NCI-H748 (cell line): ENCODE measurements around the gene FBXO5.
"Not testable (repeated sequence)": the region's sequence is repeated elsewhere in the genome, so short reads cannot be mapped to it uniquely, and the experiment has no call there.

Source experiments
- DNase-seq: peaks from one replicate; lab custom pipeline; 2025; ENCODE audit not compliant: unreplicated experiment; lab: John Stamatoyannopoulos, UW

FBXO5 gene, protein sequence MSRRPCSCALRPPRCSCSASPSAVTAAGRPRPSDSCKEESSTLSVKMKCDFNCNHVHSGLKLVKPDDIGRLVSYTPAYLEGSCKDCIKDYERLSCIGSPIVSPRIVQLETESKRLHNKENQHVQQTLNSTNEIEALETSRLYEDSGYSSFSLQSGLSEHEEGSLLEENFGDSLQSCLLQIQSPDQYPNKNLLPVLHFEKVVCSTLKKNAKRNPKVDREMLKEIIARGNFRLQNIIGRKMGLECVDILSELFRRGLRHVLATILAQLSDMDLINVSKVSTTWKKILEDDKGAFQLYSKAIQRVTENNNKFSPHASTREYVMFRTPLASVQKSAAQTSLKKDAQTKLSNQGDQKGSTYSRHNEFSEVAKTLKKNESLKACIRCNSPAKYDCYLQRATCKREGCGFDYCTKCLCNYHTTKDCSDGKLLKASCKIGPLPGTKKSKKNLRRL

GRCh38 chr6:152982904-152983636, at the start of gene FBXO5:
Gene FBXO5 (minus strand): TSS chr6:152983041. CDS start chr6:152982959, 82 bp downstream.
- peak; percentile 99 for DNase-seq

DNA sequence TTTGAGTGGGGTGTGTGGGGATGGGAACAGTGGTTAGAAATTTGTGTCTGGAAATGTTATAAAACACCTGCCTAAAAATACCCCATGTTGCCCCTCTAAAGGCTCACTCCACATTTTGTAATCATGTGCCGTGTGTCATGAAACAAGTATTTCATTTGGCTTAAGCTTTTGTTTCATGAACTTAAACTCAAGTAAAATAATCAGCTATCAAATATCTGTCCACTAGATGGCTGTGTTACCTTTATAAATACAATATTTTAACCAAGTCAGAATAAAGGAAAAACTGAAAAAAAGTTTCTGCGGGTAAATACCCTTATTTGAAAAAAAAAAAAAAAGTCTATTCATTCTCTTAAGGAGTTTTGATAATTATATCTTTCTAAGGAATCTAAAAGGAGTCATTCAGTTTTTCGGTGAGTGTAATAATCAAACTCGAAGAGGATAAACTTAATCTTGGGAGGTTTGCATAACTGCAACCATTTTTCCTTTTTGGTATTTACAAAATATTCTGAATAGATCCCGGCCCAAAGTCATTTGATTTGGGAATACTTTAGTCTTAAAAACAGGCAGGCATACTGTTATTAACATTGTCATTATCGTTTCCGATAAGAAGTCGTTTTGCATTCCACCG, 49.5 kb upstream of the FBXO5 start:
- peak; percentile 44 for DNase-seq

GRCh38 chr6:153031335-153031955, 48.6 kb upstream of the FBXO5 start:
- no peak for DNase-seq

DNA sequence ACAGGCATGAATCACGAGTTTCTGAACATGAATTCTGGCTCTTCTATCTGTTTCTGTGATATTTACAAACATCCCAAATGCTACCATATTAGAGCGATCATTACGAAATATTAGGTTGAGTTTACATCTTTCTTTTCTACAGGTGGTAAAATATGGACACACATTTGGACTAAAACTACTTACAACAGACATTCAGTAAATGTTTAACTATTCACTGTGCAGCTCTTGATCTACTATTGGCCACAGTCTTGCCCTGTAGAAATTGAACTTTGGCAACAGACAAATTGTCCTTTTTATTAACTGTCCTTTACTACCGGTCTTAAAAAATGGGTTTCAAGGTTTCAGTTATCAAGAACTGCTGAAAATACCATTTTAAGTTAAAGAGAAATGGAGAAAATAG, 46.1 kb upstream of the FBXO5 start:
- no peak for DNase-seq

DNA sequence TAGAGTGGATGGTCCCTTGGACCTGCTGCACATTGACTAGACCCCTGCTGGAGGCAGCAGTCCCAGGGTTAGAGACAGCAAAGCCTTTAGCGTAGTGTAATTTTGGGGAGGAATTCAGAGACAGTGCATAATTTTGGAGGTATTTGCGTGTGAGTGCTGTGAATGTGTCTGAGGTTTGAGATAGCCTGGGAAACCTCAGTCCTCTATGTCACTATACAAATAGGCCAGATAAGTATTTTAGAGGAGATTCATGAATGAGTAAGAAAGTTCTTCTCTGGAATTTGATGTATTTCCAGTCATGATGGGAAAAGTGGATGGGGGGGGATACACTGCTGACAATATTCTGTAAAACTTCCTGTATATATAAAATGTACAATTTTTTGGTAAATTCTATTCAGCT, 45.4 kb upstream of the FBXO5 start:
- DNase-seq: no peak

- DNase-seq: no peak
Observed at GRCh38 chr6:153027480-153027879, 44.6 kb upstream of the FBXO5 start.

- DNase-seq: no peak
Observed at GRCh38 chr6:153024709-153025017, 41.8 kb upstream of the FBXO5 start.

DNA sequence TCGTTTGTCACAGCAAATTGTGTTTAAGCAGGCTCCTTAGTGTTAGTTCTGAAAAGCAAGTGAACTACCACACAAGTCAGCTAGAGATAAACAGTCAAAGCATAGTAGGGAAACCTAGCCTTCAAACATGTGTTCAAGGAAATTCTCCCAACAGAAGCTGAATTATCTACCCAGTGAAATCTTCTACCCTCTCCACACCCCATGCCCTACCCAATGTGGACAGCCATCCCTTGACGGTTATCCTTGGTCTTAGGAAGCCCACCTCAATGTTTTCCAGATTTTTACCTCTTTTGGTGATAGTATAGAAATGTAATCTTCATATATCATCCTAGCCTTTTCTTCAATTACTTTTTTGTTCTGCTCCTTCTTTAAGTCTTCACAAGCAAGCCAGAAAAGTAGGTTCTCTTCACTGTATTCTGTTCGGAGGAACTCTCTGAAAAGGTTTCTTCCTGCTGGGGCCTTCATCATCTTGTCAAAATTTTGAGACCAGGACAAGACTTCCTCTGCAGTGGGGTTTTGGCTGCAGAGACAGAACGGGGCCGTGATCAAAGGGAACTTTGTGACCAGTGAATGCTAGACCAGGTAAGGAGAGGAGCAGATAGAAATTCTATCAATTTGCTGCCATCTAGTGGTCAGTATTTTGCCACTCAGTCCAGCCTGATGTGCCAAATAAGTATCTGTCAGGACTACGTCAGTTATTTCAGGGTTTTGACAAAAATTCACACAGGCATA, 41.3 kb upstream of the FBXO5 start:
- DNase-seq: peak; percentile 70

GRCh38 chr6:153018355-153018754, 35.5 kb upstream of the FBXO5 start:
- DNase-seq: no peak

DNA sequence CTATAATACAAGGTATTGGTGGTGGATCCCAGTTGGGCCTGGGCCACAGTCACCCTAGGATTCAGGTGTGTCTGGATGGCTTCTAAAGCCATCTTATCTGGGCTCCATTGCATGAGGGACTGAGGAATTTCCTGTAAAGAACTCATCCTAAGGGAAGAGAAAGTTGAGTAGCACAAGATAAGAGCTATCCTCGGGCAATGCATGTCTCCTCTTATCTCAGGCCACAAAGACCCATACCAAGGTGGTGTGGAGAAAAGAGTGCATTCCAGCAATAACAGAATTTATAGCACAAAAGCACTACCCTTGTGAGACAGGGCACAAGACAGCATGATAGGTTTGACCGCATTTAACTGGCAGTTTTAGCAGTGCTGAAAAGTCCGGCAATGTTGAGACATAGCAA, 34.0 kb upstream of the FBXO5 start:
- DNase-seq: no peak

DNA sequence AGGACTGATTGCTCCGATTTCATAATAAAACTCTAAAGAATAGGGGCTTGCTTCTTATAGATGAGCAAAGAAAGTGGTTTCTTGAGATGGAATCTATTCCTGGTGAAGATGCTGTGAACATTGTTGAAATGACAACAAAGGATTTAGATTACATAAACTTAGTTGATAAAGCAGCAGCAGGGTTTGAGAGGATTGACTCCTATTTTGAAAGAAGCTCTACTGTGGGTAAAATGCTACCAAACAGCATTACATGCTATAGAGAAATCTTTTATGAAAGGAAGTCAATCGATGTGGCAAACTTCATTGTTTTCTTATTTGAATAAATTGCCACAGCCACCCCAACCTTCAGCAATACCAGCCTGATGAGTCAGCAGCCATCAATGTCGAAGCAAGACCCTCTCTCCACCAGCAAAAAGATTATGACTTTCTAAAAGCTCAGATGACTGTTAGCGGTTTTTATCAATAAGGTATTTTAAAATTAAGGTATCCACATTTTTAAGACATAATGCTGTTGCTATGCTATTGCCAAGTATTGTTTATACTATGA, 32.3 kb upstream of the FBXO5 start:
- no peak for DNase-seq

GRCh38 chr6:153013438-153013837, 30.6 kb upstream of the FBXO5 start:
- DNase-seq: no peak

DNA sequence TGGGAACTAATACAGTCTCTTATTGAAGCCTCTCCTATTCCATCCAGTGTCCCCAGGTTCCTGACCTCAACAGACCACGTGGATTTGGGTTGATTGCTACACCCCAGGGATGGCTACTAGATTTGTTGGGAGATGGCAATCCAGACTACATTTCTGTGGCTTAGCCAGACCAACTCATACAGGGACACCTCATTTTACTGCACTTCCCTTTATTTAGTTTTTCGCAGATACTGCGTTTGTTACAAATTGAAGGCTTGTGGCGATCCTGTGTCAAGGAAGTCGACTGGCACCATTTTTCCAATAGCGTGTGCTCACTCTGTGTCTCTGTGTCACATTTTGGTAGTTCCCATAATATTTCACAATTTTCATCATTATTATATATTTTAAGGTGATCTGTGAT, 30.0 kb upstream of the FBXO5 start:
- no peak for DNase-seq

GRCh38 chr6:153003366-153003690, 20.5 kb upstream of the FBXO5 start:
- DNase-seq: peak; percentile 57

- peak; percentile 98 for DNase-seq
Observed at GRCh38 chr6:153002613-153003365, 19.9 kb upstream of the FBXO5 start, which contains the start of gene MTRF1L. Gene MTRF1L (minus strand): TSS chr6:153002709. CDS start chr6:153002685, 24 bp downstream.

GRCh38 chr6:153001767-153002612, 19.1 kb upstream of the FBXO5 start:
- DNase-seq: peak; percentile 58

GRCh38 chr6:153000790-153001189, 17.9 kb upstream of the FBXO5 start:
- DNase-seq: not testable (repeated sequence)

GRCh38 chr6:153000243-153000642, 17.4 kb upstream of the FBXO5 start:
- DNase-seq: no peak

GRCh38 chr6:152999538-152999937, 16.7 kb upstream of the FBXO5 start:
- not testable (repeated sequence) for DNase-seq
